Measurements from ENCODE around the gene FOLR1.

Gene FOLR1

DNA sequence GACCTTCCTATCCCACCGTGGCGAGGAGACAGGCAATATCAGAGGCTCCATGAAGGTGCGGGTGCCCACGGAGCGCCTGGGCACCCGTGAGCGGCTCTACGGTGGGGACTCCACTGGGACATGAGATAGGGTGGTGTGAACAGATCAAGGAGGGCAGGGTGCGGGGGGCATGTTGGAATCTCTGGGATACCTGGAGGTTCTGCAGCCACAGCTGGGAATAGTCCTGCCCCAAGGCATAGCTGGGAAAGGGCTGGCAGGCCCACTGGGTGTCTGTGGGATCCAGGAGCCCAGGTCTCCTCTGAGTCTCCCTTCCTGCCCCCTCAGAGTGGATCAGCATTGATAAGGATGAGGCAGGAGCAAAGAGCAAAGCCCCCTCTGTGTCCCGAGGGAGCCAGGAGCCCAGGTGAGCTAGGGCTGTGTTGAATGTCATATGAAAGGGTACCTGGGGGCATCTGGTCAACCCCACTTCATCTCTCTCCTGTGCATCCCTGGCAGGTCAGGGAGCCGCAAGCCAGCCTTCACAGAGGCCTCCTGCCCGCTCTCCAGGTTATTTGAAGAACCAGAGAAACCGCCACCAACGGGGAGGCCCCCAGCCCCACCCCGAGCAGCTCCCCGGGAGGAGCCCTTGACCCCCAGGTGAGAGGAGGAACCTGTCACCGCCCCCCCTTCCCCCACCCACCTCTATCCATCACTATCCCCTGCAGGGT is 43.6 kb downstream of the FOLR1 start:
- no peak for DNase-seq (ENCODE audit: low read depth)

DNA sequence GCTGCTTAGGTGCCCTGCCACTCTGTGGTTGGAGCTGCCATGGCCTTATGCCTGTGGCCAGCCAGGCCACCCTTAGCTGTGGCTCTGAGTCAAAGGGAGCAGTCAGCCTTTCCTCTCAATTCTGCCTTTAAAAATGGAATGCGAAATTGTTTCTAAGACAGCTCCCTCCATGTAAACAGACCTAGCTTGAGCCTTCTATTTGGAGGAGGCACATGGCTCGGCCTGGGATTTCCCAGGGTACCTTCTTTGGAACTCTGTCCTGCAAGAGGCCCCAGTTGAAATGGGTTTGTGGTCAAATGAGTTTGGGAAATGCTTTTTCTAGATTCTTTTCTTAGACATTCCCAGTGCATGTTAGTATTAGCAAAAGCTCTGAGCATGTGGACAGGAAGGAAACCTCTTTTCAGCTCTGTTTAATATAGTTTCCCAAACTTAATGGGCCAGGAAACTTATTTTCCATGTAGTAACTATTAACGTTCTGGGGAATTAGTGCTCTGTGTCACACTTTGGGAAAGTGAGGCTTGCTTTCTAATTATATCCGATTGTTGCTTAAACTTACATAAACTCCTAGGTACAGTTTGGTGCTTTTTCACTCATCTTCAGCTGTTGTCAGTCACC is 44.2 kb downstream of the FOLR1 start:
- no peak for DNase-seq (ENCODE audit: low read depth)

DNA sequence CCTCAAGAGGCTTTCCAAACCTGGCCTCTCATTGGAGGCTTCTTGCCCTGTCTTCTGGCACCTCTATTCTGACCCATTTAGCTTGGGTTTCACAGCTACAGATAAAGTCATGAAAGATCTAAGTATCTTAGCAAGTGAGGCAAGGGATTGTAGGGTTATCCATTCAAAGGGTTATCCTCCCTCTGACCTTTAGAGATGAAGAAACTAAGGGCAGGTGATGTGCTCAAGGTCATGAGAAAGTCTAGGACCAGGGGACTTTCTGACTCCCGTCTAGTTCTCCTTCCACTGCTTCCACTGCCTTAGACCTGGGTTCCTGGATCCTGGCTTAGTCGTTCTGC is 44.8 kb downstream of the FOLR1 start:
- no peak for DNase-seq (ENCODE audit: low read depth)

- no peak for DNase-seq (ENCODE audit: low read depth)
These were observed 45.4 kb downstream of the FOLR1 start for GRCh38 chr11:72237112-72237931.

DNA sequence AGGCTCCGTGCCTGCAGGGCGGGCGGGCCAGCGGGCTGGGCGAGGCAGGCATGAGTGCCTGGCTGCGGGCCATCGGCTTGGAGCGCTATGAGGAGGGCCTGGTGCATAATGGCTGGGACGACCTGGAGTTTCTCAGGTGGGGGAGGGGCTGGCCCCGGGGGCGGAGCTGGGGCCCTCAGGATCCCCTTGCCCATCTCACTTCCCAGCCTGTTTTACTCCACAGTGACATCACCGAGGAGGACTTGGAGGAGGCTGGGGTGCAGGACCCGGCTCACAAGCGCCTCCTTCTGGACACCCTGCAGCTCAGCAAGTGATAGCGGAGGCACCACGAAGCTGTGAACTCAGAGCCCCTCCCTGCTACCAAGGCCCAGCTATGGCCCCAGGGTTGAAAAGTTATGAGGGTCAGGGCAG is 46.1 kb downstream of the FOLR1 start:
- DNase-seq (ENCODE audit: low read depth): no peak

DNA sequence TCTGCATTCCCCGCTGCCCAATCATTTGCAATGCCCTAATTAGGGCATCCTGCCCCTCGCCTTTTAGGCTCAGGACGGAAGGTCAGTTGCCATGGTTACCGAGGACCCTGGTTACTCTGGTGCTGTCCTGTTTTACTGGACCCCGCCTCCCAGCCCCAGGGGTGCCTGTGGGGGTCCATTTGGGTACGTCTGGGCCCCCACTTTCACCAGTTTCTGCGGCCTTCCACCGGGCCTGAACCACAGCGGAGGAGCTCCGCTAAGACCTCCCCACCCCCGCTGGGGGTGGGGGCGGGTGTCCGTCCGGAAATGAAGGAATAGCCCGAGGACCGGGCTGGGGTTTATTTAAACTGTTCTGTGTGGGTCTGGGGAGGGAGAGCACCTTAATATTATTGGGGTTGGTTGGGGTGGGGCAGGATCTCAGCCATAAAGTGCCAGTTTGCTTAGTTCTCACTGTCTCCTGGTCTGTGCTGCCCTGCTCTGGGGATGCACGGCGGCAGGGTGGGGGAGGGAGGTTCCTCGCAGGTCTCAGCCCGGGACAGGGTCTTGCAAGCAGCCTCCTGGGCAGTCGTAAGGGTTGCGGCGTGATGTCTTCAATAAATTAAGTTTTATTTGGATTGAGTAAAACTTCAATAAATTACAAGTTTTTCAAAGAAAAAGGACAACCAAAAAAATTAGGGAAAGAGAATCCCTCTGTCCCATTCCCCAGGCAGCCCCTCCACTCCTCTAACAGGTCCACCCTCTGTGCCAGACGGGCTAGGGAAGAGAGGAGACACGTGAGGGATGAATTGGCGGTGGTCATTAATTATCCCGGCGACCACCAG is 46.8 kb downstream of the FOLR1 start:
- DNase-seq (ENCODE audit: low read depth): no peak

DNA sequence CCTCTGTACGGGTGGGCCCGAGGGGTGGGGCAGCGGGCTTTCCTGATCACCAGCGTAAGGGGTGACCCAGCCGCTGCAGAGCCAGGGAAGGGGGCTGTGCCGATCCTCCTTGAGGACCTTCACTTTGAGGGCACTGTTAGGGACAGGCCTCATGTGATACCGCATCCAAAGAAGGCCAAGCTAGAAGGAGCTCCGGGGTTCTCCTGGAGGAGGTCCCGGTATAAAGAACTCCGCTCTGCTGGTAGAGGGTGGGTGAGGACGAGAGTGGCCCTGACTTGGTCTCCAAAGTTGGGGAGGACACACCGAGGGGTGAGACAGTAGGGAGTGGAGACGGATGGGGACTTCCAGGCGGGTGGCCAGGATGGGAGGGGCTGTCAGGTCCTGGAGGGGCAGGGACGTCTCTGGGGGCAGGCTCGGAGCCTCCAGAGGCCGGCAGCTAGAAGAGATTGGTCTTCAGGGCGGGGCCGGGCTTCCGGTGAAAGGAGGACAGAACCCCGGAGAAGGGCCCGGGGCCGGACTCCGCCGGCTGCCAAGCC is 47.4 kb downstream of the FOLR1 start:
- DNase-seq (ENCODE audit: low read depth): no peak

GRCh38 chr11:72239849-72240460 is 48.0 kb downstream of the FOLR1 start:
- no peak for DNase-seq (ENCODE audit: low read depth)

DNA sequence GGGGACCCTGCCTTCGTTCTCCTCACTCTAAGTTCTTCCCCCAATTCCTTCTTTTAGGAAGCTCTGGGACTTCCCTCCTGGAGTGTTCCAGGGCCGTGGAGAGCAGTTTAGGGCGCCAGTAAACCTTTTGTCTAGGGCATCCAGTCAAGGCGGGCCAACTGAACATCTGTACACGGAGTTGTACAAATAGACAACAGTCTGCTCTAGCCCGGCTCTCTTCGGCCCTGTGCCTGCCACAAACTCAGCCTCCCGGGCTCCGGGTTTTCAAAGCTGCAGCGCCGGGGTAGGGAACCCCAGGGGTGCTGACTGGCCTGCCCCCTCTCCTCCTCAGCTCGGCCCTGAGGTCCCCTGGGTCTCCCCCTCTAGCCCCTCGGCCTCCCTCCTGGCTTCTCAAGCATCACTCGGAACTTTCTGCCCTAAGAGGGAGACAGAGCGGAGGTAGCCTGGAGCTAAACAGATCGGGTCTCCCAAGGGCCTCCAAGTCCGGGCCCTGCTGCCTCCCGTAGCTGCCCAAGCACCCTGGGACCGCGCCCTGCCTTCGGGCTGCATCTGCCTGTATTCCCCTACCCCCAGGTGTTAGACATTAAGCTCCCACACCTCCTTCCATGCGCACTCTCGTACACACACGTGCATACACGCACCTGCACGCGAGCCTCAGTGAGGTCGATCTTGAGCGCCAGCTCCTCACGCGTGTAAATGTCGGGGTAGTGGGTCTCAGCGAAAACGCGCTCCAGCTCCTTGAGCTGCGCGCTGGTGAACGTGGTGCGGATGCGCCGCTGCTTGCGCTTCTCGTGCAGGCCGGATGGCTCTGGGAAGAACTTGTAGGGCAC is 48.7 kb downstream of the FOLR1 start:
- DNase-seq (ENCODE audit: low read depth): no peak

GRCh38 chr11:72241291-72241781 is 49.4 kb downstream of the FOLR1 start:
- no peak for DNase-seq (ENCODE audit: low read depth)

GRCh38 chr11:72242141-72242540 is 50.2 kb downstream of the FOLR1 start:
- no peak for DNase-seq (ENCODE audit: low read depth)

- no peak for DNase-seq (ENCODE audit: low read depth)
These were observed 51.5 kb downstream of the FOLR1 start for GRCh38 chr11:72243173-72244059.

GRCh38 chr11:72244060-72244360 is 52.1 kb downstream of the FOLR1 start, which contains the start of gene PHOX2A:
Gene PHOX2A (minus strand): TSS chr11:72244176. CDS start chr11:72244004, 172 bp downstream.
- DNase-seq (ENCODE audit: low read depth): no peak

GRCh38 chr11:72244361-72245262 is 52.7 kb downstream of the FOLR1 start:
- DNase-seq (ENCODE audit: low read depth): no peak

DNA sequence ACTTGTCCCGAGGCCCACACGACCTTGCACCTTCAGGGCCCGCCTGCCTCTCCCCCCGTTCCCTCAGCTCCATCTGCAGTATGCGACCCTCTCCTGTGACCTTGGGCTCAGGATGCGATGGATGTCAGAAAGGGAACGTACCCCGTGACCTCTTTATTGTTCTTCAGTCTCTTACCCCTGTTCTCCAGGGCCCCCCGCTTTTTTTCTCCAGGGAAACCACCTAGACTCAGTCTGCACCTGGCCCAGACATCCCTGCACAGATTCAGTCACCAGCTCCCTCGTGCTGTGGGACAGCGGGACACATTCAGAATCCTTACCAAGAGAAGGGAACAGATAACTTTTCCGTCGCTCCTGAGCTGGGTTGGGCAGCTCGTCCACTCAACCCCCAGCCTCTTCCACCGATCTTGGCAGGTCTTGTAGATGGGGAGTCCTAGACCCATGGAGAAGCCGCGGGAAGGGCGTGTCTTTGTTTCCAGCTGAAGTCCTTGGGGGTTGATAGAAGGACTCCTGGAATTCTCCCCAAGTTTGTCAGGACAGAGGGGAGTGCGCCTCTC is 53.4 kb downstream of the FOLR1 start:
- no peak for DNase-seq (ENCODE audit: low read depth)
